Hepatocyte (in vitro differentiated cells): ENCODE data around the gene MACROD2. TPM values are rescaled to one million over a fixed set of nuclear protein-coding genes. Genes with fewer than 3 reads are reported as not detected.

Experiments used
- DNase-seq: peaks from one replicate; pipeline ENCODE4 v3.0.0-alpha.2; 2016; ENCODE audit warnings: low spot score
- H2AFZ ChIP-seq: fragments of 200-600 bp; sonication (generic); 2 replicates; pipeline ENCODE4 v1.6.0; 2016; ENCODE audit warnings: antibody characterized with exemption, mild to moderate bottlenecking
- H3K27ac ChIP-seq: fragments of 200-600 bp; sonication (generic); 2 replicates; pipeline ENCODE4 v1.5.1; 2016; ENCODE audit warnings: mild to moderate bottlenecking
- H3K27me3 ChIP-seq: fragments of 200-600 bp; sonication (generic); 2 replicates; pipeline ENCODE4 v1.6.1; 2016
- H3K36me3 ChIP-seq: fragments of 200-600 bp; sonication (generic); replicated peaks from 2 replicates; pipeline ENCODE4 v1.5.1; 2016; ENCODE audit warnings: low read depth; ENCODE audit not compliant: insufficient read depth
- H3K4me1 ChIP-seq: fragments of 200-600 bp; sonication (generic); 2 replicates; pipeline ENCODE4 v1.5.1; 2016; ENCODE audit warnings: mild to moderate bottlenecking, moderate library complexity; ENCODE audit not compliant: insufficient read depth
- H3K4me2 ChIP-seq: fragments of 200-600 bp; sonication (generic); 2 replicates; pipeline ENCODE4 v1.6.0; 2016
- H3K4me3 ChIP-seq: fragments of 200-600 bp; sonication (generic); 2 replicates; pipeline ENCODE4 v1.5.1; 2016; ENCODE audit warnings: mild to moderate bottlenecking
- H3K79me2 ChIP-seq: fragments of 200-600 bp; sonication (generic); 2 replicates; pipeline ENCODE4 v1.6.0; 2017; ENCODE audit warnings: mild to moderate bottlenecking
- H3K9me2 ChIP-seq: fragments of 200-600 bp; sonication (generic); replicated peaks from 2 replicates; pipeline ENCODE4 v1.6.0; 2017; ENCODE audit warnings: mild to moderate bottlenecking; ENCODE audit not compliant: insufficient read depth
- H3K9me3 ChIP-seq: fragments of 200-600 bp; sonication (generic); 2 replicates; pipeline ENCODE4 v1.5.1; 2016; ENCODE audit warnings: low read depth, mild to moderate bottlenecking
- H4K20me1 ChIP-seq: fragments of 200-600 bp; sonication (generic); 2 replicates; pipeline ENCODE4 v1.6.0; 2016; ENCODE audit warnings: mild to moderate bottlenecking; ENCODE audit not compliant: insufficient read depth, poor library complexity, severe bottlenecking
- CTCF ChIP-seq: fragments of 200-600 bp; sonication (generic); IDR thresholded peaks from 2 replicates; pipeline ENCODE4 v1.5.1; 2016; ENCODE audit warnings: antibody characterized with exemption, mild to moderate bottlenecking; ENCODE audit not compliant: poor library complexity
- EZH2 ChIP-seq: fragments of 200-600 bp; sonication (generic); IDR thresholded peaks from 2 replicates; pipeline ENCODE4 v1.6.1; 2016; ENCODE audit warnings: antibody characterized with exemption, mild to moderate bottlenecking, borderline replicate concordance
- EZH2phosphoT487 ChIP-seq: fragments of 200-600 bp; sonication (generic); IDR thresholded peaks from one replicate; pipeline ENCODE4 v1.6.1; 2018; ENCODE audit warnings: antibody characterized with exemption, mild to moderate bottlenecking, low read depth, moderate library complexity; ENCODE audit not compliant: unreplicated experiment, severe bottlenecking
- WGBS: methylation state at CpG from one replicate; pipeline ENCODE4 v1.1.6; 2016; ENCODE audit warnings: low lambda C conversion rate; ENCODE audit errors: missing lambda C conversion rate; 5-methylcytosine and 5-hydroxymethylcytosine counted together
- polyA plus RNA-seq: library from polyadenylated mRNA; unstranded; fragments of >200 nt; fragmentation: Nextera tagmentation; extraction: Ambion mirVana; gene quantifications from 2 replicates; pipeline ENCODE4 v1.2.1, GENCODE V29; 2016
- total RNA-seq: library from RNA; depleted of rRNA; stranded (reverse); fragments of >200 nt; gene quantifications from 2 replicates; pipeline ENCODE4 v1.2.3, GENCODE V29; 2014

Gene MACROD2
- total and polyA plus RNA-seq, 2 experiments from 2014 or later, result 2.4 to 3.1 TPM

GRCh38 chr20:14792915-14793314 is 797.6 kb downstream of the MACROD2 start:
- H3K79me2 ChIP-seq, result no peaks in the 10 kb centered on the region
- TF ChIP-seq EZH2phosphoT487, result no peak
- no peak for TF ChIP-seq CTCF
- TF ChIP-seq EZH2, result no peak
- DNase-seq, result no peak
- WGBS, result 100% methylated on average over 1 of the region's 1 CpG
- H3K9me2 ChIP-seq, result no peaks in the 10 kb centered on the region
- no peak overlapping the region for H3K4me3 ChIP-seq
- H3K9me3 ChIP-seq, result no peaks in the 10 kb centered on the region
- H3K4me2 ChIP-seq, result no peak overlapping the region
- no peak overlapping the region for H3K27ac ChIP-seq
- H3K36me3 ChIP-seq, result no peaks in the 10 kb centered on the region
- peaks cover 11% of the 10 kb centered on the region for H3K4me1 ChIP-seq
- H2AFZ ChIP-seq, result no peak overlapping the region
- H4K20me1 ChIP-seq, result no peaks in the 10 kb centered on the region
- no peaks in the 10 kb centered on the region for H3K27me3 ChIP-seq

GRCh38 chr20:14799545-14800216 is 804.4 kb downstream of the MACROD2 start:
- Histone ChIP-seq H3K27me3 (no peaks in the 10 kb centered on the region), H3K36me3 (no peaks in the 10 kb centered on the region), H3K4me3 (no peak overlapping the region), H4K20me1 (no peaks in the 10 kb centered on the region), H3K4me2 (no peak overlapping the region), H3K9me3 (no peaks in the 10 kb centered on the region), H2AFZ (peak overlapping the region; percentile 16), H3K4me1 (no peaks in the 10 kb centered on the region), H3K27ac (no peak overlapping the region), H3K79me2 (no peaks in the 10 kb centered on the region), H3K9me2 (no peaks in the 10 kb centered on the region)
- no peak for DNase-seq
- WGBS, result 63% methylated on average over 5 of the region's 5 CpGs
- no peak for TF ChIP-seq EZH2phosphoT487

- Histone ChIP-seq H2AFZ (no peak overlapping the region), H3K9me3 (no peaks in the 10 kb centered on the region), H3K36me3 (no peaks in the 10 kb centered on the region), H3K4me2 (no peak overlapping the region), H4K20me1 (no peaks in the 10 kb centered on the region), H3K27ac (no peak overlapping the region), H3K4me3 (no peak overlapping the region), H3K27me3 (no peaks in the 10 kb centered on the region), H3K4me1 (no peaks in the 10 kb centered on the region), H3K9me2 (no peaks in the 10 kb centered on the region), H3K79me2 (no peaks in the 10 kb centered on the region)
- WGBS, result 71% methylated on average over 7 of the region's 7 CpGs
- TF ChIP-seq CTCF, result no peak
- no peak for TF ChIP-seq EZH2phosphoT487
- TF ChIP-seq EZH2, result no peak
- no peak for DNase-seq
These were observed 805.5 kb downstream of the MACROD2 start for GRCh38 chr20:14800707-14801425.

GRCh38 chr20:14801591-14802325 is 806.4 kb downstream of the MACROD2 start:
- no peak overlapping the region for H2AFZ ChIP-seq
- no peak overlapping the region for H3K4me3 ChIP-seq
- H3K4me1 ChIP-seq, result no peaks in the 10 kb centered on the region
- H3K9me3 ChIP-seq, result no peaks in the 10 kb centered on the region
- 98% methylated on average over 5 of the region's 5 CpGs for WGBS
- no peak overlapping the region for H3K27ac ChIP-seq
- DNase-seq, result no peak
- H3K4me2 ChIP-seq, result no peak overlapping the region
- TF ChIP-seq EZH2phosphoT487, result no peak
- TF ChIP-seq CTCF, result no peak
- TF ChIP-seq EZH2, result no peak
- H3K27me3 ChIP-seq, result no peaks in the 10 kb centered on the region
- H3K36me3 ChIP-seq, result no peaks in the 10 kb centered on the region
- H3K9me2 ChIP-seq, result no peaks in the 10 kb centered on the region
- H3K79me2 ChIP-seq, result no peaks in the 10 kb centered on the region
- H4K20me1 ChIP-seq, result no peaks in the 10 kb centered on the region
